CD1c-positive myeloid dendritic cell (primary cell): ENCODE measurements around the gene ARHGAP6.

ENCODE experiments used
- DNase-seq: peaks from one replicate; pipeline ENCODE4 v3.0.0-alpha.2; 2016; ENCODE audit errors: extremely low spot score

The ARHGAP6 gene

GRCh38 chrX:11575332-11575731 lies 90.4 kb downstream of the ARHGAP6 start:
- DNase-seq = no peak

GRCh38 chrX:11567528-11568220 lies 98.0 kb downstream of the ARHGAP6 start:
- DNase-seq = no peak

- no peak for DNase-seq
These were observed 98.9 kb downstream of the ARHGAP6 start for GRCh38 chrX:11566789-11567188.

GRCh38 chrX:11566173-11566572 lies 99.5 kb downstream of the ARHGAP6 start:
- no peak for DNase-seq

- no peak for DNase-seq
These were observed 101.2 kb downstream of the ARHGAP6 start for GRCh38 chrX:11564546-11564945.

GRCh38 chrX:11562570-11562969 lies 103.2 kb downstream of the ARHGAP6 start:
- no peak for DNase-seq

GRCh38 chrX:11558972-11559371 lies 106.7 kb downstream of the ARHGAP6 start:
- DNase-seq = peak; percentile 40

- no peak for DNase-seq
These were observed 108.6 kb downstream of the ARHGAP6 start for GRCh38 chrX:11557120-11557519.

- no peak for DNase-seq
These were observed 110.0 kb downstream of the ARHGAP6 start for GRCh38 chrX:11555759-11556158.

GRCh38 chrX:11553594-11553993 lies 112.1 kb downstream of the ARHGAP6 start:
- no peak for DNase-seq

GRCh38 chrX:11551151-11551550 lies 114.6 kb downstream of the ARHGAP6 start:
- no peak for DNase-seq

- DNase-seq = no peak
These were observed 118.8 kb downstream of the ARHGAP6 start for GRCh38 chrX:11546917-11547316.

- DNase-seq = no peak
These were observed 122.5 kb downstream of the ARHGAP6 start for GRCh38 chrX:11543249-11543648.

- no peak for DNase-seq
These were observed 124.2 kb downstream of the ARHGAP6 start for GRCh38 chrX:11541510-11541909.

- DNase-seq = peak; percentile 16
These were observed 125.0 kb downstream of the ARHGAP6 start for GRCh38 chrX:11540532-11541377.

- DNase-seq = no peak
These were observed 128.6 kb downstream of the ARHGAP6 start for GRCh38 chrX:11537141-11537540.

- DNase-seq = no peak
These were observed 130.4 kb downstream of the ARHGAP6 start for GRCh38 chrX:11535156-11535919.

- peak; percentile 82 for DNase-seq
These were observed 132.5 kb downstream of the ARHGAP6 start for GRCh38 chrX:11533199-11533651.

GRCh38 chrX:11532291-11533078 lies 133.2 kb downstream of the ARHGAP6 start:
- no peak for DNase-seq

- DNase-seq = peak; percentile 2
These were observed 134.5 kb downstream of the ARHGAP6 start for GRCh38 chrX:11531226-11531625.

GRCh38 chrX:11530621-11531020 lies 135.1 kb downstream of the ARHGAP6 start:
- DNase-seq = no peak
